M059J (cell line): ENCODE results near the gene POLR1A. TPM values are rescaled to one million over a fixed set of nuclear protein-coding genes. Genes with fewer than 3 reads are reported as not detected.

Experiments
- DNase-seq: peaks from one replicate; pipeline ENCODE4 v3.0.0-alpha.2; 2012; ENCODE audit warnings: low read depth
- total RNA-seq: library from RNA; depleted of rRNA; stranded (reverse); fragments of >200 nt; shearing (Covaris generic); gene quantifications from 2 replicates; pipeline ENCODE4 v1.2.3, GENCODE V29; 2014

POLR1A gene
- total RNA-seq, 1 experiment from 2014 or later: 18.1 TPM

GRCh38 chr2:86023366-86023712 lies 82.3 kb downstream of the POLR1A start:
- DNase-seq: no peak

GRCh38 chr2:86022661-86023365 lies 82.9 kb downstream of the POLR1A start:
- no peak for DNase-seq

GRCh38 chr2:86021396-86022378 lies 84.0 kb downstream of the POLR1A start:
- DNase-seq: no peak

GRCh38 chr2:86020984-86021383 lies 84.7 kb downstream of the POLR1A start:
- DNase-seq: no peak

GRCh38 chr2:86019121-86019520 lies 86.6 kb downstream of the POLR1A start:
- DNase-seq: no peak

- peak; percentile 49 for DNase-seq
These were observed 87.5 kb downstream of the POLR1A start for GRCh38 chr2:86017901-86018896.

GRCh38 chr2:86016581-86016980 lies 89.1 kb downstream of the POLR1A start:
- DNase-seq: no peak

- no peak for DNase-seq
These were observed 90.0 kb downstream of the POLR1A start for GRCh38 chr2:86015699-86016098.

GRCh38 chr2:86015006-86015405 lies 90.7 kb downstream of the POLR1A start:
- DNase-seq: no peak

GRCh38 chr2:86014493-86014892 lies 91.2 kb downstream of the POLR1A start:
- no peak for DNase-seq

GRCh38 chr2:86012007-86012712 lies 93.5 kb downstream of the POLR1A start:
- no peak for DNase-seq

- DNase-seq: peak; percentile 64
These were observed 94.2 kb downstream of the POLR1A start for GRCh38 chr2:86011449-86011941.

GRCh38 chr2:86010083-86010482 lies 95.6 kb downstream of the POLR1A start:
- DNase-seq: no peak

- DNase-seq: no peak
These were observed 99.2 kb downstream of the POLR1A start for GRCh38 chr2:86006524-86006923.

- no peak for DNase-seq
These were observed 101.7 kb downstream of the POLR1A start for GRCh38 chr2:86003967-86004366.

- DNase-seq: no peak
These were observed 102.6 kb downstream of the POLR1A start for GRCh38 chr2:86003104-86003503.

- no peak for DNase-seq
These were observed 103.3 kb downstream of the POLR1A start for GRCh38 chr2:86002375-86002774.

GRCh38 chr2:86001326-86001725 lies 104.4 kb downstream of the POLR1A start:
- no peak for DNase-seq

GRCh38 chr2:86000938-86001312 lies 104.8 kb downstream of the POLR1A start:
- no peak for DNase-seq

GRCh38 chr2:86000131-86000937 lies 105.4 kb downstream of the POLR1A start:
- DNase-seq: no peak
